RPMI7951 (cell line): ENCODE data around the gene NFATC2. TPM values are rescaled to one million over a fixed set of nuclear protein-coding genes. Genes with fewer than 3 reads are reported as not detected.
"Not testable (repeated sequence)": the region's sequence is repeated elsewhere in the genome, so short reads cannot be mapped to it uniquely, and the experiment has no call there.

Source experiments
- DNase-seq: peaks from one replicate; pipeline ENCODE4 v3.0.0-alpha.2; 2012; ENCODE audit warnings: low read depth
- total RNA-seq: library from RNA; depleted of rRNA; stranded (reverse); fragments of >200 nt; shearing (Covaris generic); gene quantifications from 2 replicates; pipeline ENCODE4 v1.2.3, GENCODE V29; 2014

NFATC2 gene
- total RNA-seq, 1 experiment from 2014 or later, result 3.4 TPM

- DNase-seq, result no peak
Measured at GRCh38 chr20:51356871-51357270, 185.6 kb downstream of the NFATC2 start.

- peak; percentile 86 for DNase-seq
Measured at GRCh38 chr20:51354769-51355319, 187.7 kb downstream of the NFATC2 start.

GRCh38 chr20:51354191-51354768 is 188.2 kb downstream of the NFATC2 start:
- peak; percentile 60 for DNase-seq

- DNase-seq, result no peak
Measured at GRCh38 chr20:51353491-51353890, 189.0 kb downstream of the NFATC2 start.

- DNase-seq, result no peak
Measured at GRCh38 chr20:51352791-51353190, 189.7 kb downstream of the NFATC2 start.

- peak; percentile 89 for DNase-seq
Measured at GRCh38 chr20:51350941-51351631, 191.4 kb downstream of the NFATC2 start.

- peak; percentile 86 for DNase-seq
Measured at GRCh38 chr20:51348876-51349275, 193.6 kb downstream of the NFATC2 start.

GRCh38 chr20:51347831-51348230 is 194.7 kb downstream of the NFATC2 start:
- DNase-seq, result peak; percentile 84

- DNase-seq, result peak; percentile 98
Measured at GRCh38 chr20:51346686-51347485, 195.6 kb downstream of the NFATC2 start.

- DNase-seq, result peak; percentile 100
Measured at GRCh38 chr20:51345601-51346101, 196.9 kb downstream of the NFATC2 start.

- not testable (repeated sequence) for DNase-seq
Measured at GRCh38 chr20:51343802-51344201, 198.7 kb downstream of the NFATC2 start.

GRCh38 chr20:51342510-51343236 is 199.8 kb downstream of the NFATC2 start:
- no peak for DNase-seq

GRCh38 chr20:51341581-51341980 is 200.9 kb downstream of the NFATC2 start:
- DNase-seq, result no peak

GRCh38 chr20:51340451-51340840 is 202.1 kb downstream of the NFATC2 start:
- DNase-seq, result no peak

- DNase-seq, result peak; percentile 71
Measured at GRCh38 chr20:51339721-51340450, 202.6 kb downstream of the NFATC2 start.

- DNase-seq, result peak; percentile 89
Measured at GRCh38 chr20:51338692-51339440, 203.7 kb downstream of the NFATC2 start.

- no peak for DNase-seq
Measured at GRCh38 chr20:51337126-51337805, 205.3 kb downstream of the NFATC2 start.
